Fibroblast of the aortic adventitia (primary cell): Measurements from ENCODE around the gene ADAM11. TPM values are rescaled to one million over a fixed set of nuclear protein-coding genes. Genes with fewer than 3 reads are reported as not detected.

Source experiments
- DNase-seq: peaks from one replicate; pipeline ENCODE4 v3.0.0-alpha.2; 2010; ENCODE audit warnings: low read depth
- H3K4me3 ChIP-seq: 2 replicates; pipeline ENCODE4 v1.5.1; 2011; ENCODE audit warnings: low read depth, mild to moderate bottlenecking, control low read depth, low read length, moderate library complexity
- total RNA-seq: library from RNA; depleted of rRNA; stranded (reverse); fragments of >200 nt; gene quantifications from 2 replicates; pipeline ENCODE4 v1.2.3, GENCODE V29; 2012; ENCODE audit warnings: low replicate concordance
- TF ChIP-seq, protein P1 (sequence below): IDR thresholded peaks from 2 replicates; pipeline ENCODE4 v1.5.1; 2011; ENCODE audit warnings: mild to moderate bottlenecking, low read length, control low read depth, inconsistent platforms; ENCODE audit not compliant: insufficient read depth

Gene ADAM11
- total RNA-seq, 1 donor, result 0.36 TPM

DNA sequence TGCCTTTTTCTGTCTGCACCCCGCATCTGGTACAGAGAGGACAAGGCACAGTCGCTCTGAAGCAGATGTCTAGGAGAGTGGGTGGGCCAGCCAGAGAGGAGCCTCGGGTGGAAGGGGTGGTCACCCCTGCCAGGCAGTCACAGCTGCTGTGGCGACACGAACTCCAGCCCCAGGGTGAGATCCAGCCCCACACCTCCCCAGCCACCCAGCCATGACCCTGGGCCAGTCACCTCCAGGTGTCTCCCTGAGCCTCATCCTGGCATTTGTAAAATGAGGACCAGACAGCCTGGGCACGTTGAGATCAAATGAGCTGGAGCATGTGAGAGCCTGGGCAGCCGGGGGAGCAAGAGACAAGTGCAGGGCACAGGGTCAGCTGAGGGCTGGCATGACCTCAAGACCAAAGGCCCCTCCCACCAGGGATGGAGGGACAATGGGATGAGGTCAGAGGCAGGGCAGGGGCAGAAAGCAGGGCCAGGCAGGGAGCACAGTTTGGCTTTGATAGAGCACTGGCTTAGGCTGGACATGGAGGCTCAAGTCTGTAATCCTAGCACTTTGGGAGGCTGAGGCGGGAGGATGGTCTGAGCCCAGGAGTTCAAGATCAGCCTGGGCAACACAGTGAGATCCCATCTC is 7.7 kb downstream of the ADAM11 start:
- no peak for DNase-seq
- H3K4me3 ChIP-seq, result no peak overlapping the region
- TF ChIP-seq, protein P1, sequence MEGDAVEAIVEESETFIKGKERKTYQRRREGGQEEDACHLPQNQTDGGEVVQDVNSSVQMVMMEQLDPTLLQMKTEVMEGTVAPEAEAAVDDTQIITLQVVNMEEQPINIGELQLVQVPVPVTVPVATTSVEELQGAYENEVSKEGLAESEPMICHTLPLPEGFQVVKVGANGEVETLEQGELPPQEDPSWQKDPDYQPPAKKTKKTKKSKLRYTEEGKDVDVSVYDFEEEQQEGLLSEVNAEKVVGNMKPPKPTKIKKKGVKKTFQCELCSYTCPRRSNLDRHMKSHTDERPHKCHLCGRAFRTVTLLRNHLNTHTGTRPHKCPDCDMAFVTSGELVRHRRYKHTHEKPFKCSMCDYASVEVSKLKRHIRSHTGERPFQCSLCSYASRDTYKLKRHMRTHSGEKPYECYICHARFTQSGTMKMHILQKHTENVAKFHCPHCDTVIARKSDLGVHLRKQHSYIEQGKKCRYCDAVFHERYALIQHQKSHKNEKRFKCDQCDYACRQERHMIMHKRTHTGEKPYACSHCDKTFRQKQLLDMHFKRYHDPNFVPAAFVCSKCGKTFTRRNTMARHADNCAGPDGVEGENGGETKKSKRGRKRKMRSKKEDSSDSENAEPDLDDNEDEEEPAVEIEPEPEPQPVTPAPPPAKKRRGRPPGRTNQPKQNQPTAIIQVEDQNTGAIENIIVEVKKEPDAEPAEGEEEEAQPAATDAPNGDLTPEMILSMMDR, result no peak

DNA sequence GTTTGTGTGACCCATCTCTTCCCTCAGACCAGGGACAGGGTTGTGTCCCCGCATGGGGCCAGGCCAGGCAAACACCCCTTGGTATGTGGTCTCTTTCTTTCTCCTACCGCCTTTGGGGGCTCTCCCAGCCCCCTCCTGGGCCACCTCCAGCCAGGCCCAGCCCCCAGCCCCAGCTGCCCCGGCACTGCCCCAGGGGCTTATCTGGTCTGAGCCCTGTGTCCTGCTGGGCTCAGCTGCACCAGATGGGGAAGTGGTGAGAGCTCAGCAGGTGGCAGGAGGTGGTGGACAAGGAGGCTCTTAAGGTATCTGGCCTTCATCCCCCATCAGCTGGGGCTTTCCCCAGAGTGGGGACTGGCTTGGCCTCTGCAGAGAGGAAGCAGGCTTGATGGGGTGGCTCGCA is 8.7 kb downstream of the ADAM11 start:
- H3K4me3 ChIP-seq, result no peak overlapping the region
- no peak for DNase-seq
- TF ChIP-seq, protein P1, result no peak

DNA sequence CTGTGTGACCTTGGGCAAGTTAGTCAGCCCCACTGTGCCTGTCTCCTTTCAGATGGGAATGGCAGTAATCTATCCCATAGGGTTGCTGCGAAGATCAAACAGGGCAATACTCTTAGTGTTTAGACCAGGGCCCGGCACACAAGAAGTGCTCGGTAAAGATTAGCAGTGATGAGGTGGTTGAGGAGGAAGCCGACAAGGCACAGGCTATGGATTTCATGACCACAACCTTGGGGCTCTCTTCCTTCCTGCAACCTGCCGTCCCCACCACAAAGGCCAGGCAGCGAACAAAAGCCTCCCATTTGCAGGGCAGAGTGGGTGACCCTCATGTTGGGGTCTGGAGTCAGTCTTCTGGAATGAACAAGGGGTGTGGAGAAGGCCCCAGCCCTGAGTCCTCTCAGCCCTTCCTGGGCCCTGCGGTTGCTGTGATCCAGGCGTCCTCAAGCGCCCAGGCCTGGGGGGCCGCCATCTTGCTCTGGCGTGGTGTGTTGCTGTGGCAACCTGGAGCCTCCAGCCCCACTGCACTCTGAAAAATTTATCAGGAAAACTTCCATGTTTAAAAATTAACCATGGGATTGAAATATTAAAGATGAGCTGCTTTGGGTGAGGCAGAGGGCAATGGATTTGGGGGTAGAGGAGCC is 9.8 kb downstream of the ADAM11 start:
- TF ChIP-seq, protein P1, result no peak
- DNase-seq, result no peak
- no peak overlapping the region for H3K4me3 ChIP-seq

DNA sequence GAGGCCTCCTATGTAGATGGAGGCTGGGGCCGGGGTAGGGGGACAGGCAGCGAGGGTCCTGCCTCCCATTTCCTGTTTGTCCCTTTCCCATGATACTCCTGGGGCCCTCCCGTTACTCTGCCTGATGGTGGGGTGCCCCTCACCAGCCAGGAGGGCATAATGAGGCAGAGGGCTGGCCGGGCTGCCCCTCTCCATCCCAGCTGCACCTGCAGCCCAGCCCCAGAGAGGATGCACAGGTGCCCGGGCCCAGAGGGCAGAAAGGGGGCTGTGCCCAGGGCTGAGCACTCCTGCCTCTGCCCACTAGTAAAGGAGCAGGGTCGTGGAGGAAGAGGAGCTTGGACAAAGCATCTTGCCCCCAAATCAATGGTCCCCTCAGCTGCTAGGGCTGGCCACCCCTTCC is 10.4 kb downstream of the ADAM11 start:
- TF ChIP-seq, protein P1, result no peak

DNA sequence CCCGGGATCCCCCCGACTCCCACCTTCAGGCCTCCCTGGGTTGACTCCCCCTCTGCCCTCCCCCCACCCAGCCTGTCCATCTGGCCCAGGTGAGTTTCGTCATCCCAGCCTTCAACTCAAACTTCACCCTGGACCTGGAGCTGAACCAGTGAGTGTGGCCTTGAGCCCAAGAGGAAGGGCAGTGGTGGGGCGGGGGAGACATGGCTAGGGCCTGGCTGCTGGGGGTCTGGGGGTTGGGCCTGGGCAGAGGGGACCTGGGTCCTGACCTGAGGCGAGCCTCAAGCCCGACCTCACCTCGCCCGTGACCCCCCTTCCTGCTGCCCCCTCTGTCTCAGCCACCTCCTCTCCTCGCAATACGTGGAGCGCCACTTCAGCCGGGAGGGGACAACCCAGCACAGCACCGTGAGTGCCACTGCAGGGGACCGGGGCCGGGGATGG is 10.9 kb downstream of the ADAM11 start:
- TF ChIP-seq, protein P1, result no peak
- no peak overlapping the region for H3K4me3 ChIP-seq
- DNase-seq, result no peak

More for the DNA sequence above, 10.4 kb downstream of the ADAM11 start:
- H3K4me3 ChIP-seq, result no peak overlapping the region
- no peak for DNase-seq

DNA sequence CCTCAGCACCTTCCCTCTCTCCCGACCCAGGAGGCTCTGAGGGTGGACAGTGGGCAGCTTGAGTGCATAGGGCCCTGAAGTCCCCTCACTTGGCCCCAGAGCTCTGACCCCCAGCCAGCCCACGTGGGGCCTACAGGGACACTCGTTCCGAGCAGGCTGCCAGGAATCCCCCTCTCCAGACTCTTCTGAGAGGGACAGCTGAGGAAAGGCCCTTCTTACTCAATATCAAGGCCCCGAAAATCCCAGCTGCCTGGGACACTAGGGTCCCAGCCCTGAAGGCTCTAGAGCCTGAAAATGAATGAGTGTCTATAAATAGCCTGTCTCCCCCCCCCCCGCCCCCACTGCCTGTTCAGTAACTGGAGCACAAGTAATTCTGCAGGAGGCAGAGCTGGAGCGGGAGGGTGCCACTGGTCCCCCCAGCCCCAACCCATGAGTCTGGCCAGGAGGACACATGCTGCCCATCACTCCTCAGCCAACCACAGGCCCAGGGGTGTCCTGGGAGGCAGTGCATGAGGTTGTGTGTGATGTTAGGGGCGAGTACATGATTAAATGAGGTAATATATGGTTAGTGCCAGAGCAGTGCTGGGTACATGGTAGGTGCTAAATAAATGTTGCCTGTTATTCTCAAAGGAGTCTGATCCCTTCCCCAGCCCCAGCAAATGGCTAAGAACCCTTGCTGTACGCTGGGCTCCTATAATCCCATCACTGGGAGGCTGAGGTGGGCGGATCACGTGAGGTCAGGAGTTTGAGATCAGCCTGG is 11.6 kb downstream of the ADAM11 start:
- TF ChIP-seq, protein P1, result no peak
- no peak for DNase-seq
- H3K4me3 ChIP-seq, result no peak overlapping the region
